Lung (tissue), 12 donors: ENCODE data around the gene MYL5. TPM values are rescaled to one million over a fixed set of nuclear protein-coding genes. Genes with fewer than 3 reads are reported as not detected.
"Not testable (repeated sequence)": the region's sequence is repeated elsewhere in the genome, so short reads cannot be mapped to it uniquely, and the experiment has no call there.

ENCODE experiments used
- ATAC-seq: fragments of 200-7000 bp; cut with Tn5 transposase; one replicate; pipeline ENCODE4 v1.9.1; 2020; ENCODE audit warnings: moderate number of reproducible peaks; ENCODE audit not compliant: insufficient read depth, low FRiP score
- DNase-seq, 3 donors: peaks; one replicate each; pipeline ENCODE4 v3.0.0-alpha.2; 2013 to 2017
- H3K27ac ChIP-seq, 2 donors: one replicate each; pipeline ENCODE4 v1.5.1; 2013; ENCODE audit warnings: mild to moderate bottlenecking in 2 of 2, moderate library complexity in 2 of 2, control low read depth in 1 of 2, inconsistent platforms in 1 of 2, low read depth in 1 of 2, low read length in 1 of 2
- H3K27me3 ChIP-seq, 3 donors: one replicate each; pipeline ENCODE4 v1.5.1; 2013; ENCODE audit warnings: low read length in 2 of 3; ENCODE audit not compliant: control insufficient read depth in 3 of 3, insufficient read depth in 3 of 3
- H3K36me3 ChIP-seq, 4 donors: one replicate each; pipeline ENCODE4 v1.5.1; 2013; ENCODE audit warnings: low read length in 4 of 4, mild to moderate bottlenecking in 1 of 4, moderate library complexity in 1 of 4; ENCODE audit not compliant: control insufficient read depth in 4 of 4, insufficient read depth in 4 of 4
- H3K4me1 ChIP-seq, 5 donors: one replicate each; pipeline ENCODE4 v1.5.1; 2013; ENCODE audit warnings: low read length in 5 of 5, mild to moderate bottlenecking in 2 of 5, moderate library complexity in 1 of 5; ENCODE audit not compliant: control insufficient read depth in 5 of 5, insufficient read depth in 5 of 5
- H3K4me3 ChIP-seq: one replicate; pipeline ENCODE4 v1.5.1; 2013; ENCODE audit warnings: mild to moderate bottlenecking, control low read depth, moderate library complexity
- H3K9ac ChIP-seq, 2 donors: one replicate each; pipeline ENCODE4 v1.5.1; 2013; ENCODE audit warnings: low read length in 2 of 2, control low read depth in 1 of 2; ENCODE audit not compliant: insufficient read depth in 1 of 2
- H3K9me3 ChIP-seq, 4 donors: one replicate each; pipeline ENCODE4 v1.5.1; 2013; ENCODE audit warnings: low read length in 3 of 4, mild to moderate bottlenecking in 1 of 4, moderate library complexity in 1 of 4; ENCODE audit not compliant: control insufficient read depth in 4 of 4, insufficient read depth in 3 of 4
- CTCF ChIP-seq: IDR thresholded peaks from 2 replicates; pipeline ENCODE4 v1.5.1; 2012; ENCODE audit warnings: mild to moderate bottlenecking; ENCODE audit errors: control extremely low read depth, extremely low read depth
- WGBS, 2 donors: extraction: QIAGEN DNeasy Blood & Tissue Kit; methylation state at CpG; one replicate each; pipeline ENCODE4 v1.1.7; 2013; 5-methylcytosine and 5-hydroxymethylcytosine counted together
- polyA plus RNA-seq, 2 donors: library from polyadenylated mRNA; stranded (reverse); fragments of 200-250 nt; gene quantifications; one replicate each; pipeline ENCODE4 v1.2.1, GENCODE V29; 2013
- total RNA-seq, 2 donors: library from RNA; depleted of rRNA in 1 of 2; stranded (reverse); fragments of >200 nt in 1 of 2; gene quantifications; one replicate each; pipeline ENCODE4 v1.2.1, GENCODE V29; 2014 to 2021
- donor health status: control.
- donor health status: control.
- donor health status: Bipolar disorder and iron deficiency.
- donor health status: healthy.
- donor health status: DM: yes; HTN: yes; CAD: no.

MYL5 gene
- total and polyA plus RNA-seq, 4 donors, result 5.6 to 20.0 (median 10.5) TPM

- Histone ChIP-seq H3K27me3 (peaks cover 0 to 2% (median 0%) of the 10 kb centered on the region in 3 donors), H3K4me1 (peaks cover 0 to 23% (median 14%) of the 10 kb centered on the region in 5 donors), H3K4me3 (no peak overlapping the region), H3K27ac (no peak overlapping the region), H3K36me3 (no peaks in the 10 kb centered on the region), H3K9ac (no peak overlapping the region), H3K9me3 (no peaks in the 10 kb centered on the region)
- no peak for TF ChIP-seq CTCF
- no peak for ATAC-seq
- no peak for DNase-seq
- WGBS, 2 donors, result 74 to 78% methylated on average over 32 of the region's 32 CpGs
Measured at GRCh38 chr4:692771-693554, 18.6 kb downstream of the MYL5 start.

- not testable (repeated sequence) for H3K4me3 ChIP-seq, H3K27ac ChIP-seq, DNase-seq, H3K9me3 ChIP-seq, H3K4me1 ChIP-seq, H3K9ac ChIP-seq, H3K36me3 ChIP-seq, ATAC-seq, H3K27me3 ChIP-seq
- 87% methylated on average over 12 of the region's 12 CpGs for WGBS, 2 donors
Measured at GRCh38 chr4:694341-694940, 20.1 kb downstream of the MYL5 start.

- DNase-seq (no peak), ATAC-seq (no peak)
- Histone ChIP-seq H3K4me1 (peaks cover 0 to 4% (median 0%) of the 10 kb centered on the region in 5 donors), H3K9ac (no peak overlapping the region), H3K27ac (peak overlapping the region in 1 of 2 donors; percentile 15), H3K36me3 (no peaks in the 10 kb centered on the region), H3K27me3 (peaks cover 0 to under 1% (median 0%) of the 10 kb centered on the region in 3 donors), H3K4me3 (no peak overlapping the region), H3K9me3 (no peaks in the 10 kb centered on the region)
- WGBS, 2 donors, result 85 to 89% methylated on average over 27 of the region's 27 CpGs
- no peak for TF ChIP-seq CTCF
Measured at GRCh38 chr4:699816-700580, 25.7 kb downstream of the MYL5 start.
